IgD-negative memory B cell (primary cell): ENCODE results near the gene H2AZ1. TPM values are rescaled to one million over a fixed set of nuclear protein-coding genes. Genes with fewer than 3 reads are reported as not detected.

ENCODE experiments used
- H3K27ac Mint-ChIP-seq, 3 donors: one replicate each; pipeline ENCODE4 v1.8.0; 2020 to 2022; ENCODE audit warnings: mild to moderate bottlenecking in 3 of 3, mixed read lengths in 3 of 3, moderate library complexity in 1 of 3
- H3K27me3 Mint-ChIP-seq: one replicate; pipeline ENCODE4 v1.8.0; 2021; ENCODE audit warnings: mixed read lengths
- H3K36me3 Mint-ChIP-seq: one replicate; pipeline ENCODE4 v1.8.0; 2020; ENCODE audit warnings: mild to moderate bottlenecking, mixed read lengths
- H3K4me1 Mint-ChIP-seq, 3 donors: one replicate each; pipeline ENCODE4 v1.8.0; 2020 to 2022; ENCODE audit warnings: mixed read lengths in 3 of 3, mild to moderate bottlenecking in 1 of 3
- H3K4me3 Mint-ChIP-seq, 4 donors: one replicate each; pipeline ENCODE4 v1.8.0; 2020 to 2022; ENCODE audit warnings: mild to moderate bottlenecking in 4 of 4, mixed read lengths in 4 of 4, moderate library complexity in 3 of 4
- H3K9me3 Mint-ChIP-seq, 3 donors: one replicate each; pipeline ENCODE4 v1.8.0; 2020 to 2021; ENCODE audit warnings: mixed read lengths in 3 of 3, mild to moderate bottlenecking in 1 of 3
- polyA plus RNA-seq: library from polyadenylated mRNA; unstranded; fragments of 300-500 nt; fragmentation: Illumina TruSeq; gene quantifications from one replicate; pipeline ENCODE4 v1.2.3, GENCODE V29; 2021

The H2AZ1 gene
- 275 TPM for polyA plus RNA-seq

- H3K27me3 Mint-ChIP-seq: no peaks in the 10 kb centered on the region
- no peak within 1 kb of the TSS for H3K27ac Mint-ChIP-seq
- H3K4me1 Mint-ChIP-seq: peaks cover 0 to 24% (median 14%) of the 10 kb centered on the region in 3 donors
- H3K9me3 Mint-ChIP-seq: no peaks in the 10 kb centered on the region
- H3K36me3 Mint-ChIP-seq: no peaks in the 10 kb centered on the region
- no peak within 1 kb of the TSS for H3K4me3 Mint-ChIP-seq
Measured at GRCh38 chr4:99949999-99950912, at the start of gene H2AZ1. TSS of gene H2AZ1 (minus strand) at chr4:99950275. CDS start at chr4:99950170, 105 bp downstream.

- H3K4me1 Mint-ChIP-seq: peaks cover 0 to 2% (median 2%) of the 10 kb centered on the region in 3 donors
- H3K9me3 Mint-ChIP-seq: no peaks in the 10 kb centered on the region
- no peak overlapping the region for H3K4me3 Mint-ChIP-seq
- no peaks in the 10 kb centered on the region for H3K36me3 Mint-ChIP-seq
- no peaks in the 10 kb centered on the region for H3K27me3 Mint-ChIP-seq
- H3K27ac Mint-ChIP-seq: no peak overlapping the region
Measured at GRCh38 chr4:99998062-99998867, 48.2 kb upstream of the H2AZ1 start.

- Mint-ChIP-seq H3K4me1 (peaks cover 0 to under 1% (median 0%) of the 10 kb centered on the region in 3 donors), H3K9me3 (no peaks in the 10 kb centered on the region), H3K36me3 (peaks cover 1% of the 10 kb centered on the region), H3K27ac (no peak overlapping the region), H3K4me3 (no peak overlapping the region), H3K27me3 (peaks cover 3% of the 10 kb centered on the region)
Measured at GRCh38 chr4:99991741-99992140, 41.7 kb upstream of the H2AZ1 start.

GRCh38 chr4:99987681-99988080 is 37.6 kb upstream of the H2AZ1 start:
- Mint-ChIP-seq H3K27me3 (peaks cover 3% of the 10 kb centered on the region), H3K4me3 (no peak overlapping the region), H3K9me3 (peaks cover 0 to 2% (median 0%) of the 10 kb centered on the region in 3 donors), H3K4me1 (no peaks in the 10 kb centered on the region), H3K27ac (no peak overlapping the region), H3K36me3 (peaks cover 8% of the 10 kb centered on the region)

GRCh38 chr4:99986792-99987191 is 36.7 kb upstream of the H2AZ1 start:
- Mint-ChIP-seq H3K9me3 (peaks cover 0 to 2% (median 0%) of the 10 kb centered on the region in 3 donors), H3K27me3 (peaks cover 8% of the 10 kb centered on the region), H3K36me3 (peaks cover 8% of the 10 kb centered on the region), H3K4me1 (no peaks in the 10 kb centered on the region), H3K4me3 (no peak overlapping the region), H3K27ac (no peak overlapping the region)

GRCh38 chr4:99983289-99983943 is 33.3 kb upstream of the H2AZ1 start:
- Mint-ChIP-seq H3K9me3 (peaks cover 0 to 4% (median 2%) of the 10 kb centered on the region in 3 donors), H3K4me1 (no peaks in the 10 kb centered on the region), H3K4me3 (no peak overlapping the region), H3K36me3 (peaks cover 6% of the 10 kb centered on the region), H3K27me3 (peaks cover 6% of the 10 kb centered on the region), H3K27ac (no peak overlapping the region)

- peaks cover 6% of the 10 kb centered on the region for H3K36me3 Mint-ChIP-seq
- no peak overlapping the region for H3K27ac Mint-ChIP-seq
Measured at GRCh38 chr4:99979872-99980271, 29.8 kb upstream of the H2AZ1 start.

GRCh38 chr4:99971453-99972111 is 21.5 kb upstream of the H2AZ1 start:
- peaks cover 3 to 21% (median 6%) of the 10 kb centered on the region in 3 donors for H3K9me3 Mint-ChIP-seq
- H3K4me3 Mint-ChIP-seq: no peak overlapping the region
- peaks cover 3% of the 10 kb centered on the region for H3K36me3 Mint-ChIP-seq
- no peak overlapping the region for H3K27ac Mint-ChIP-seq
- H3K4me1 Mint-ChIP-seq: no peaks in the 10 kb centered on the region
- H3K27me3 Mint-ChIP-seq: no peaks in the 10 kb centered on the region

More at GRCh38 chr4:99979872-99980271, 29.8 kb upstream of the H2AZ1 start:
- Mint-ChIP-seq H3K4me3 (no peak overlapping the region), H3K27me3 (peaks cover 6% of the 10 kb centered on the region), H3K4me1 (no peaks in the 10 kb centered on the region), H3K9me3 (peaks cover 2 to 16% (median 4%) of the 10 kb centered on the region in 3 donors)

- Mint-ChIP-seq H3K27me3 (no peaks in the 10 kb centered on the region), H3K9me3 (peaks cover 0 to 6% (median 3%) of the 10 kb centered on the region in 3 donors), H3K4me1 (no peaks in the 10 kb centered on the region), H3K36me3 (peaks cover 4% of the 10 kb centered on the region), H3K4me3 (no peak overlapping the region), H3K27ac (no peak overlapping the region)
Measured at GRCh38 chr4:99968330-99968729, 18.3 kb upstream of the H2AZ1 start.

- Mint-ChIP-seq H3K36me3 (peaks cover 4% of the 10 kb centered on the region), H3K4me1 (no peaks in the 10 kb centered on the region), H3K27ac (no peak overlapping the region), H3K27me3 (no peaks in the 10 kb centered on the region), H3K4me3 (no peak overlapping the region), H3K9me3 (no peaks in the 10 kb centered on the region)
Measured at GRCh38 chr4:99966692-99967091, 16.6 kb upstream of the H2AZ1 start.

- Mint-ChIP-seq H3K27me3 (no peaks in the 10 kb centered on the region), H3K27ac (no peak overlapping the region), H3K36me3 (peaks cover 4% of the 10 kb centered on the region), H3K9me3 (no peaks in the 10 kb centered on the region), H3K4me3 (no peak overlapping the region), H3K4me1 (no peaks in the 10 kb centered on the region)
Measured at GRCh38 chr4:99965674-99966350, 15.7 kb upstream of the H2AZ1 start.

GRCh38 chr4:99965173-99965572 is 15.1 kb upstream of the H2AZ1 start:
- H3K27me3 Mint-ChIP-seq: no peaks in the 10 kb centered on the region
- peaks cover 4% of the 10 kb centered on the region for H3K36me3 Mint-ChIP-seq
- no peaks in the 10 kb centered on the region for H3K9me3 Mint-ChIP-seq
- no peak overlapping the region for H3K4me3 Mint-ChIP-seq
- no peak overlapping the region for H3K27ac Mint-ChIP-seq
- no peaks in the 10 kb centered on the region for H3K4me1 Mint-ChIP-seq

GRCh38 chr4:99961711-99962110 is 11.6 kb upstream of the H2AZ1 start:
- Mint-ChIP-seq H3K27ac (no peak overlapping the region), H3K27me3 (no peaks in the 10 kb centered on the region), H3K4me1 (no peaks in the 10 kb centered on the region), H3K4me3 (no peak overlapping the region), H3K36me3 (peaks cover 5% of the 10 kb centered on the region), H3K9me3 (peaks cover 0 to 7% (median 2%) of the 10 kb centered on the region in 3 donors)

- peaks cover 8% of the 10 kb centered on the region for H3K36me3 Mint-ChIP-seq
Measured at GRCh38 chr4:99960648-99961047, 10.6 kb upstream of the H2AZ1 start.

More at GRCh38 chr4:99960648-99961047, 10.6 kb upstream of the H2AZ1 start:
- Mint-ChIP-seq H3K4me1 (no peaks in the 10 kb centered on the region), H3K27ac (no peak overlapping the region), H3K27me3 (no peaks in the 10 kb centered on the region), H3K9me3 (peaks cover 2 to 7% (median 6%) of the 10 kb centered on the region in 3 donors), H3K4me3 (no peak overlapping the region)
